GM12864 (cell line): ENCODE measurements around the gene CENPA.
A peak's percentile ranks its signal among the peaks of the same experiment; 100 is the strongest.

Source experiments
- DNase-seq: peaks from one replicate; pipeline ENCODE4 v3.0.0-alpha.2; 2011; ENCODE audit warnings: low read depth
- H3K4me3 ChIP-seq: 2 replicates; pipeline ENCODE4 v1.5.1; 2011; ENCODE audit warnings: mild to moderate bottlenecking, low read depth, low read length, control low read depth
- CTCF ChIP-seq: IDR thresholded peaks from 2 replicates; pipeline ENCODE4 v1.5.1; 2011; ENCODE audit warnings: low read depth, mild to moderate bottlenecking, moderate library complexity, low read length, control low read depth, inconsistent platforms; ENCODE audit errors: missing control alignments

CENPA gene

GRCh38 chr2:26785431-26786206, at the start of gene CENPA:
Gene CENPA, plus strand, starts transcription at chr2:26786056. Its CDS starts 141 bp downstream, at chr2:26786197.
- DNase-seq, result peak; percentile 99
- peak within 1 kb of the TSS; percentile 94 for H3K4me3 ChIP-seq
- no peak for TF ChIP-seq CTCF

GRCh38 chr2:26737221-26737620, 48.6 kb upstream of the CENPA start:
- no peak for DNase-seq
- no peak for TF ChIP-seq CTCF
- H3K4me3 ChIP-seq, result no peak overlapping the region

GRCh38 chr2:26738481-26738880, 47.4 kb upstream of the CENPA start:
- TF ChIP-seq CTCF, result no peak
- no peak for DNase-seq
- H3K4me3 ChIP-seq, result no peak overlapping the region

GRCh38 chr2:26739514-26739913, 46.3 kb upstream of the CENPA start:
- no peak for DNase-seq

GRCh38 chr2:26740346-26740745, 45.5 kb upstream of the CENPA start:
- no peak for TF ChIP-seq CTCF
- DNase-seq, result no peak
- H3K4me3 ChIP-seq, result no peak overlapping the region

More at GRCh38 chr2:26739514-26739913, 46.3 kb upstream of the CENPA start:
- no peak overlapping the region for H3K4me3 ChIP-seq
- TF ChIP-seq CTCF, result no peak

- TF ChIP-seq CTCF, result no peak
- peak; percentile 7 for DNase-seq
- no peak overlapping the region for H3K4me3 ChIP-seq
Observed at GRCh38 chr2:26740890-26741302, 45.0 kb upstream of the CENPA start.

- H3K4me3 ChIP-seq, result no peak overlapping the region
- no peak for TF ChIP-seq CTCF
- no peak for DNase-seq
Observed at GRCh38 chr2:26742048-26742770, 43.6 kb upstream of the CENPA start.
